Activated CD4-positive, alpha-beta T cell treated with anti-CD3 and anti-CD28 coated beads, Interleukin-2, Interleukin-4, amounts not matched to agents 100 ng/mL and 50 ng/mL, durations not matched to agents 16 hours and 8 hours (primary cell): ENCODE measurements around the gene KAZN.
A peak's percentile ranks its signal among the peaks of the same experiment; 100 is the strongest.

Source experiments
- DNase-seq: peaks from one replicate; pipeline ENCODE4 v3.0.0-alpha.2; 2020; ENCODE audit warnings: low spot score

Gene KAZN

GRCh38 chr1:15062479-15063099 lies 464.1 kb downstream of the KAZN start:
- peak; percentile 10 for DNase-seq

- DNase-seq = no peak
These were observed 464.9 kb downstream of the KAZN start for GRCh38 chr1:15063346-15063745.

DNA sequence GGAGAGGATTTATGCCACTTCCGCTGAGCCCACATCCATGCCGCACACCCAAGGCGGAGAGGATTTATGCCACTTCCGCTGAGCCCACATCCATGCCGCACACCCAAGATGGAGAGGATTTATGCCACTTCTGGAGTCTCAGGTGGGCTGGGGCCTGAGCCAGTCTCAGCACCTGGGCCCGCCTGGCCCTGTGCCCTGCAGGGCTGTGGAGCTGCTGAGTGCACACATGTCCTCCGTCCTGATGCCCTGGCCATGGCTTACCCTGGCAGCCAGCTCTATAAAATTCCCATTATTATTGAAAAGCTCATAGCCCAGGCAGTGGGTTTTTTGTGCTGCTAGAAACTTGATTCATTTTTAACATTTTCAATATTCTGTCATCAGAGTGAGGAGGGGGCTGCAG lies 465.3 kb downstream of the KAZN start:
- DNase-seq = no peak

DNA sequence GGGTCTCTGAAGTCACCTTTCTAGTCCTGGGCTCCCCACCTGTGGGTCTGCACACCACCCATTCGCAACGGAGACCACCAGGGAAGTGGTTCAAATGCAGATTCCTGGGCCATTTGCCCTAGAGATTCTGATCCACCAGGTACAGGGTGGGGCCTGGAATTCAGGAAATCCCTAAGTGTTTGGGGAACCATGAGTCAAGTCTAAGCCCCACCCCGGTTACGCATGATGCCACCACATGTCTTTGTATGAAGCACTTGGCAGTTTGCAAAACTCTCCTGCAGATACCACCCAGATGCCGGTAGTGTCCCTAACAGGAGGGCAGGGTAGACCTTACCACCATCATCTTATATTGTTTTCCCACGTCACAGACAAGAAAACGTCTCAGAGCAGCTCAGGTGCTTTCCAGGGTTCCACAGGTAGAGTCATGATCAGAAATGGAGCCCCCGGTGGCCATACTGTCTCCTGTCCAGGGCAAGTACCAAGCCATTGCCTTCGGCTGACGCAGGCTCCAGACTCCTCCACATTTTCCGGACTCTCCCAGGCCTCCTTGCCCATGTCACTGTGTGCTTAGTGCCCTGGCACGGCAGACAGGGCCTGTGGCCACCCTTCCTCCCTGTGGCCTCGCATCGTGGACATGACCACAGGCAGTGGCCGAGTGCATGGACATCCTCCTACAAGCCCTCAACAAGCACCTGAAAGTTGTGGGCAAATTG lies 465.9 kb downstream of the KAZN start:
- no peak for DNase-seq

- DNase-seq = no peak
These were observed 466.8 kb downstream of the KAZN start for GRCh38 chr1:15065291-15065690.

DNA sequence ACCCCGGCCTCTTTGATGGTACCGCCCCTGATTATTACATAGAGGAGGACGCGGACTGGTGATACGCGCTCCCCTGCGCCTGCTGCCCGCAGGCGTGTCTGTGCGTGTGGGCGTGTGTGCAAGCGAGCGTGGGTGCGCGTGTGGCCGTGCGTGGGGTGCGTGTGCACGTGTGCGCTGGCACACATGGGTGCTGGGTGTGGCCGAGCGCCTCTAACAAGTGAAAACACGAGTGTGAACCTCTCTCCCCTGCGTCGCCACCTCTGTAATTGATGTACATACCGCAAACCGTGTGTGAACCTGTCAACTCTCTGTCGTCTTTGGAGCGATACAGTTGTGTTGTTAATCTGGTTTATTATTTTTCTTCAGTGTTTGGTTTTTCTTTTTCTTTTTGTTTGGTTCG lies 467.3 kb downstream of the KAZN start:
- no peak for DNase-seq

DNA sequence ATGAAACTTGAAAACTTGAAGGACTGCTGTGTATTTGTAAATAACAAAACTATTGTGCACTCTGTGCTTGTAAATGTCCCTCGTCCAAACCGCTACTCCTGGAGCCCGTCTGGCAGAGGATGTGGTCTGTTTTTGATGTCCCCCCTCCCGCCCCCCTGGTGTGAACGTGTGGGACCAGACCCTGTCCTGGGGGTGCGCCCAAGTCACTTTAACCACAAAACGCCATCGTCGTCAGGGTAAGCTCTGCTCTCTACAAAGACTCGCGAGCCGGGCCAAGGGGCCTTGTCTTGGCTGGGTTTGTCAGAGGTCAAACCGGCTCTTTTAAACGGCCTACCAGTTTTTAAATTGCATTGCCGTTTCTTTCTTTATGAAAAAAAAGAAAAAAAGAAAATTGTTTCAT lies 467.7 kb downstream of the KAZN start:
- DNase-seq = no peak

GRCh38 chr1:15067148-15067547 lies 468.7 kb downstream of the KAZN start:
- DNase-seq = no peak

- DNase-seq = no peak
These were observed 469.7 kb downstream of the KAZN start for GRCh38 chr1:15068152-15068551.

DNA sequence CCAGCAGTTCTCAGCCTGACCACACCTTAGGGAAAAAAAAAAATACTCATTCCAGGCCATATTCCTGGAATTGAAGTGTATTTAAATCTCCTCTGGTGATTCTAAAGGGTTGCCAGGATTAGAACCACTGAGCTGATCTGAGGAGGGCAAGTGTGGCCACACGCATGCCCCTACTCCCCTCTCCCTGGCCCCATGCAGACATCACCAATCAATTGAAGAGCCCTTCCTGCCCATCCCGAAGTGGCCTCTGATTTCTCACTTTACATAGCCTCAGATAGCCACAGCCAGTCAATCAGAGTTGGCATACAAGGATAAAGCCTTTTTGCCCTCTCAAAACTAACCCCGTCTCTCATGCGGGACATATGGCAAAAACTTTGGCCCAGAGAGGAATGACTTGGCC lies 470.5 kb downstream of the KAZN start:
- DNase-seq = no peak

DNA sequence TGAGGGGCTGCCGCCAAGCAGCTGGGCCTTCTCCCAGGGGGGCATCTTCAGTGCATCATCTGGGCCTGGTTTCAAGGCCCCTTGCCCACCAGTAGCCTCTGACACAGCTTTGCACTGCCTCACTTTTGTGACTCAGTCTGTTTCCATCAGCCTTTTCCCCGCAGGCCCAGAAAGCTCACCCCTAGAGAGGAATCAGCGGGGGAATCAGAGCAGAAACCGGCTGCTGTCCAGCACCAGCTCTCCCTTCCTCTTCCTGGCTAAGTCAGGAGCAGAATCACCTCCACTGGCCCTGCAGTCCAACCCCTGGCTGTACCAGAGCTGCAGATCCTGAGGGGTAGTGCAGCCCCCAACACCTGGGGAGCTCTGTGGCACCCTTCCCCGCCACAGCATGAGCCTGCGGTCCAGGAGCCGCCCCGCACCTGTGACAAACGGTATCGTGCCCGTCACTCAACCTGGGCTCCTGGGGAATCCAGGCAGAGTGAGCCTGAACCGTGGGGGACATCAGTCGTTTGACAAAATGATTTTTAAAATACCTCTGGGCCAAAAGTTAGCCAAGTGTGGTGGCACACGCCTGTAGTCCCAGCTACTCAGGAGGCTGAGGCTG lies 471.8 kb downstream of the KAZN start:
- DNase-seq = no peak

GRCh38 chr1:15071936-15072335 lies 473.5 kb downstream of the KAZN start:
- no peak for DNase-seq

- DNase-seq = no peak
These were observed 475.4 kb downstream of the KAZN start for GRCh38 chr1:15073799-15074308.

DNA sequence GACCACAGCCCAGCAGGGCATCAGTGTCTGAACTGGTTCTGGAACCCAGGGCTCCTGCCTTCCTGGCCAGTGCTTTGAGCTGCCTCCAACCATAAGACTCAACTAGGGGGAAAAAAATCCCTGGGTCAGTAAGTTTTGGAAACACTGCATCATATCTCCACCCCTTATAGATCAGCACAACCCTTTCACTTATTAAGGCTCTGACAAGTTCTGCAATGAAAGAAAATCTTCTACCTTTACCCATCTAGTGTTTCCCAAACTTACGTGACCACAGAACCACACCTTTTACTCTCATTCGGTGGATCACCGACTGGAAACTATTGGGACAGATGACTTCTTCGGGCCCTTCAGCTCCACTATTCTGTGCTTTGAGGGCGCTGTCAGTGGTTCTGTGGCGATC lies 476.7 kb downstream of the KAZN start:
- DNase-seq = no peak

DNA sequence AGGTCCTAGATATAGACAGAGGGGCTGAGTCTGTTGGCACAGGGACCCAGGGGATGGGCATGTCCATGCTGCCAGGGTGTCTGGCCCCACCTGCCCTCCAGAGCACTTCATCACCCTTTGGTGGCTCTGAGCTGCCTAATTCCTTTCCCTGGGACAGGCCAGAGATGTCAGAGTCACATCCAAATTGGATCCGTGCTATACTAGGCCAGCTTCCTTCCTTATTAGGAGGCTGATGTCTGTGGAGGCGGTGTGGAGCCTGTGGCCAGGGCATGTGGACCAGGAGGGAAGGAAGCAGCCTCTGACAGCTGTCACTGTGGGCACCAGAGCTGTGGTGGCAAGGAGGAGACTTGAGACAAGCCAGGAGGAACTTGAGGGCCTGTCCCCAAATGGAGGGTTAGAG lies 477.3 kb downstream of the KAZN start:
- no peak for DNase-seq

GRCh38 chr1:15076807-15077206 lies 478.3 kb downstream of the KAZN start:
- no peak for DNase-seq

DNA sequence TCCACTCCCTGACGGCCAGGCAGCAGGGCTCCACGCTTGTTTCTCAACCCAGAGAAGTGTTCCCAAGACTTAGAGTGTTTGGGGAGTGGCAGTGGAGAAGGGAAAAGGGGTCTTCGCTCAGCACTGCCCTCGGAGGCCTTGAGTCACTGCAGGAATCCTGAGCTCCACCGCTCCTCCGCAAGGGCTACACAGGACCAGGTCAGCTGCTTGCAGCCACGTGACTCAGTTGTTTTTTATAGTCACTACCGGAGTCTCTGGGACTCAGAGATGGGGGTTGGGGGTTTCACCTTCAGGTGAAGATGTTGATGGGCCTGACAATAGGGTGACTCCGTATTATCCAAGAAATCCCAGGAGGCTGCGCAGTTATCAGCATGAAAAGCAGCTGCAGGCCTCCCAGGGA lies 478.9 kb downstream of the KAZN start:
- DNase-seq = no peak

DNA sequence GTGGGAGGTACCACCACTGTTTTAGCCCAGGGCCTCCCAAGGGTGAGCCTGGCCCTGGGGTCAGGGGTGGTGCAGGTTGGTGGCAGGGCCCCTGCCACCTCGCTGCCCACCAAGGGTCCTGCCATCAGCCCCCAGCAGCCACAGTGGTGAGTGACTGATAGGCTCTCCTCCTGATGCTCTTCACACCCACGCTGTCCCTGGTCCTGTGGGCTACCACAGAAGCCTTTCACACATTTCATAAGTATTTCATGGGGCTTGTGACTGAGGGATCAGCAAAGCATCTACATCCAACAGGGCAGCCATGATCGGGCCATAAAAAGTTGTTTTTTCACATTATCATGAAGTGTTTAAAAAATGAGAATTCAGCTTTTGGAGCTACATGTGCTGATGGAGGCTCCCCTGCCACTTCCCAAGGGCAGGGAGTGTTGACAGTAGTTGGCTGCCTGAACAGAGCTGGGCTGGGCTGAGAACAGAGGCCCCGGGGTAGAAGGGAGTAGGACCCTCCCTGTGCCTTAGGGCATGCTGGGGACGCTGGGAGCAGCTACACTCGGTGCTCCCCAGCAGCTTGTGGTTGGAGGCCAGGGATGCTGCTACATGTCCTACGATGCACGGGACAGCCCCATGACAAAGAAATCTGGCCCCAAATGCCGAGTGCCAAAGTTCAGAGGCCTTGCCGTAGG lies 482.0 kb downstream of the KAZN start:
- no peak for DNase-seq

- no peak for DNase-seq
These were observed 482.6 kb downstream of the KAZN start for GRCh38 chr1:15081102-15081501.

GRCh38 chr1:15083578-15083977 lies 485.1 kb downstream of the KAZN start:
- DNase-seq = no peak

DNA sequence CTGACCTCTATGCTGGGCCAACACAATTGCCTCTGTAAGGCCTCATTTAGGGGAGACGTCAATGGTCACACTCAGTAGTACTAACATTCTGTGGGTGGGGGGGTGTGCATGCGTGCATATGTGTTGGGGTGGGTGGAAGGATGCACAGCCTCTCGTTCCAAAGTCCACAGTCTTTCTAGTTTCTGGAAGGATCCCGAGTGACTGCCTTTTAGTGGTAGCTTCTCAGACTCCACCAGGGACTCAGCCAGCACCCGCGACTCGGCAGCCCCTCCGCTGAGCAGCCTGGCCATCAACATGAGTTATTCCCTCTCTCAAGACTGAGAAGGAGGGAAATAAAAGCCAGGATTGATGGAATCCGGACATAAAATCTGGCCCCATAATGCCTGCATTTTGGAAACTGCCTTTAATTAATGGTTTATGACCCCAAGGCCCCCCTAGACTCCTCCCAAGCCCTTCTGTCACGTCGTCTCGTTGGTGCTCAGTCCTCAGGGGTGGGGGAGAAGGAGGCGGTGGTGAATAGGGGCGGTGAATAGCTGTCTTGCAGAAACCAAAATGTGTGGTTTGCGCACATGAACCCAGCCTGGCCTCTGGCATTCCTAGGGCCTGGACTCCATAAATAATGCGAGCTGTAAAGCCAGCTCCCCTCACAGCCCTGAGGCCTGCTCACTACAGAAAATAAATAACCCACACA lies 489.9 kb downstream of the KAZN start:
- DNase-seq = no peak

- no peak for DNase-seq
These were observed 490.9 kb downstream of the KAZN start for GRCh38 chr1:15089258-15089992.
